ENCODE measurements around the gene TLE4. TPM values are rescaled to one million over a fixed set of nuclear protein-coding genes. Genes with fewer than 3 reads are reported as not detected.

Gene TLE4
- polyA plus RNA-seq, 2 of the 4 experiments (the other 2 are of a cell fraction), result 14.3 to 23.1 TPM

DNA sequence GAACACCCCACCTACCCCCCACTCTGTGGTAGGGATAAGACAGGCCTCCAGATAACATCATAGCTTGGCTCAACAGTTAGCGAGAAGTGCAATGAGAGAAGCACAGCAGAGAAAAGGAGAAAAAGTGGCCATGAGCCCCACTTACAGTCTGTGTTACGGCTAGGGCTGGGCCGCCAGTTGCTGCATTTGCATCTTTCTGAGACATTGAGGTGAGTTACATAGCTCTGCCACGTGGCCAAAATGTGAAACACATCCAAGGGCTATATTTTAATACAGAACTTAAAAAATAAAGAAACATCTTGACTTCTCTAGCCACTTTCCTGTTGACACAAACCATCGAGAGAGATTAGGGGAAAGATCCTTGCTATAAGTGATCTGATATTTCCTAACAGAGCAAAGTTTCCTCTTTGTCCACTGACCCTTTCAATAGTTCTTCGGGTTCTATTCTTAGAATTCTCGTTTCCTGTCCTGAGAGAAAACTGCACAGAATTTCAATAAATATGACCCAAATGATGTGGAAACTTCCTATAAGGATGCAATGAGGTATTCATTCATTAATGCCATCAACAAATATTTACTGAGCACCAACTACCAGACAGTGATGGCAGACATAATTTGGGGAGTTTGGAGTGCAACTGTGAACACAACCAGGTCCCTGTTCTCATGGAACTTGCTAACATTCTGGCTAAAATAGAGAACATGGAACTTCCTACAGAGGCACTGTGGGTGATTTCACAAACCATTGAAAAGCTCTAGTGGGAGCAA is 3.2 kb upstream of the TLE4 start:
- 82% methylated on average over 7 of the region's 7 CpGs for WGBS (ENCODE audit: missing lambda C conversion rate)
- DNase-seq (ENCODE audit: low read depth in 1 of 2, low spot score in 1 of 2) (peak in 1 of 2 experiments; percentile 20), FAIRE-seq (no peak), ATAC-seq (no peak)
- CTCF ChIA-PET, result interaction anchor here (0.6 to 1.4 kb wide), 7 partner anchors 16 to 1157 kb away, joined by 3 to 6 read pairs (median 3); no protein-coding TSS in a partner anchor
- no peak overlapping the region for H3K27ac ChIP-seq
- POLR2A ChIA-PET, result no interaction called here
- no peaks in the 10 kb centered on the region for H3K4me1 ChIP-seq
- no peak for TF ChIP-seq EHF (CRISPR knock-in tag; IDR thresholded peaks at IDR 0.05)
- TF ChIP-seq RAD21 (conservative IDR thresholded peaks at IDR 0.05 in 1 of 2, IDR thresholded peaks at IDR 0.05 in 1 of 2), result peak in 1 of 2 experiments; percentile 20; a peak in 1 of 5 replicates
- no peak for TF ChIP-seq RNF2 (IDR thresholded peaks at IDR 0.05; ENCODE audit: borderline replicate concordance, low read depth)
- H3K9me3 ChIP-seq, result no peaks in the 10 kb centered on the region
- H3K4me2 ChIP-seq, result no peak overlapping the region
- no peak overlapping the region for H3K4me3 ChIP-seq

DNA sequence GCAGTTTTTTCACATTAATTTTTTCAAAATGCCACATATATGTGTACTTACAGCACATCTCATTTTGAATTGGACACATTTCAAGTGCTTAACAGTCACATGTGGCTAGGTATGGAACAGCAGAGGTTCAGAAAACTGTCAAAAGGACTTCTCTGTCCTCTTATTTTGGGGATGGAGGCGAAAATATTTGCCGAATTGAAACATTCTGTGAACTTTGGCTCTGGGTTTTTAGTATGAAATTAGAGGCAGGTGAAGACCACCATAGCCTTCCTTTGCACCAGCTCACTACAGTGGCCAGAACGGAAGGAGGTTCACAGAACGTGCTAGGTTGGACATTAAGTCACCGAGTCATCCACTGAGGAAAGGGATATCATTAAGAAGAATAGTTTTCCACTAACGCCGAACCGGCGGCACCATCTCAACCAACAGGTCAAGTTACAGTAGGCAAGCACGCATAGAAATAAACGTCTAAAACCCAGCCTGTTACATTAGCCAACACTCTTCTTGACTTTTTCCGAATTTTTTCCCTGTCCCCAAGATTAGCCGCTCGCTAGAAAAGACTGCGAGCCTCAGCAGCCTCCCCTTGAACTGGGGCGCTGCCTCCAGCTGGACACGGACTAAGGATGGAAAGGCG is 1.8 kb upstream of the TLE4 start:
- H3K4me3 ChIP-seq, result peak overlapping the region; percentile 76
- POLR2A ChIA-PET, result interaction anchor here (1.7 kb wide), 1 partner anchor 132 kb away, joined by 6 read pairs; no protein-coding TSS in a partner anchor
- WGBS (ENCODE audit: missing lambda C conversion rate), result 18% methylated on average over 18 of the region's 18 CpGs

DNA sequence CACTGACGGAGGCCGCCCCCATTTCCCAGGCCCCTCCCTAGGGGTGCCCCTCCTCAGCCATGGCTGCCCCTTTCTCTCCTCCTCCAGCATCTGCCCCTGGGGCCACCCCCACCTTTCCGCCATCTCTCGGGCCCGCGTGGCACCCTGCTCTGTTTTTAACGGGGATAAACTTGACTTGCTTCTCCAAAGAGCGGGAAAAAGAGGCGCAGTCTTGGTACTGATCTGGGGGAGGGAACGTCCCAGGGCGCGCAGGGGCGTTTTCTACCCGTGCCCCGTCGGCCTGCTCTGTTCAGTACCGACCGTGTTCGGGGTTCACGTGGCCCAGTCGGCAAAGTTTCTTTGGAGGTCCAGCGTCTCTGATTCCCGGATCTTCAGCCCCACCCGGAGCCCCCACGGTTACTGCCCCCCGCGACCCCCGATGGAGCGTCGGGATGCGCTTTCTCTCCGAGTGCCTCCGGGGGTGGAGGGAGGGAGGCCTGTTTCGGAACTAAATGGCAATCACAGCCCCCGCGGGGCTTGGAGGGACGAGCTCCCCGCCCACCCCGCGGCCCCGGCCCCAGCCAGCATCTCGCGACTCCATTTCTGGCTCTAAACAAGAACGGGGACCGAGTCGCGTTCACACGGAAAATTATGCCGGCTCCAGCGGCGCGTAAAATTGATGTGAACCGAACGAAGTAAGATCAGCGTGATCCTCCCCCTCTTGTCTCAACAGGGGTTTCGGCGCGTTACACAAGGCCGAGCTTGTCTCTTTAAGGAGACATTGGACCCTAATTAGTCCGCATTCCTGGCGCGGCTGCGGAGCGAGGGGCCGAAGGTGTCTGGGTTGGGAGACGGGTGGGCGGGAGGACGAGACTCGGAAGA is 1.1 kb upstream of the TLE4 start:
- H3K9me3 ChIP-seq, result no peaks in the 10 kb centered on the region
- ATAC-seq (peak; percentile 42 to 63), FAIRE-seq (no peak), DNase-seq (ENCODE audit: low read depth in 1 of 2, low spot score in 1 of 2) (peak; percentile 60 to 69)
- CTCF ChIA-PET, result interaction anchor here (1.1 to 1.5 kb wide), 4 partner anchors 37 to 968 kb away, joined by 3 to 5 read pairs (median 4); no protein-coding TSS in a partner anchor
- peak overlapping the region; percentile 87 to 91 for H3K27ac ChIP-seq
- H3K4me1 ChIP-seq, result peaks cover 8% of the 10 kb centered on the region; the same call in 2 of the 3 replicates
- peak overlapping the region; percentile 64 for H3K4me2 ChIP-seq
- WGBS (ENCODE audit: missing lambda C conversion rate), result under 1% methylated on average over 16 of the region's 69 CpGs
- POLR2A ChIA-PET, result interaction anchor here (0.7 to 1.7 kb wide), 21 partner anchors 9 to 1465 kb away, joined by 3 to 14 read pairs (median 5); no protein-coding TSS in a partner anchor
- peak overlapping the region; percentile 76 for H3K4me3 ChIP-seq
- peak; percentile 18 for TF ChIP-seq POLR2A (IDR thresholded peaks at IDR 0.05; ENCODE audit: low read length)
- TF ChIP-seq, protein P1, sequence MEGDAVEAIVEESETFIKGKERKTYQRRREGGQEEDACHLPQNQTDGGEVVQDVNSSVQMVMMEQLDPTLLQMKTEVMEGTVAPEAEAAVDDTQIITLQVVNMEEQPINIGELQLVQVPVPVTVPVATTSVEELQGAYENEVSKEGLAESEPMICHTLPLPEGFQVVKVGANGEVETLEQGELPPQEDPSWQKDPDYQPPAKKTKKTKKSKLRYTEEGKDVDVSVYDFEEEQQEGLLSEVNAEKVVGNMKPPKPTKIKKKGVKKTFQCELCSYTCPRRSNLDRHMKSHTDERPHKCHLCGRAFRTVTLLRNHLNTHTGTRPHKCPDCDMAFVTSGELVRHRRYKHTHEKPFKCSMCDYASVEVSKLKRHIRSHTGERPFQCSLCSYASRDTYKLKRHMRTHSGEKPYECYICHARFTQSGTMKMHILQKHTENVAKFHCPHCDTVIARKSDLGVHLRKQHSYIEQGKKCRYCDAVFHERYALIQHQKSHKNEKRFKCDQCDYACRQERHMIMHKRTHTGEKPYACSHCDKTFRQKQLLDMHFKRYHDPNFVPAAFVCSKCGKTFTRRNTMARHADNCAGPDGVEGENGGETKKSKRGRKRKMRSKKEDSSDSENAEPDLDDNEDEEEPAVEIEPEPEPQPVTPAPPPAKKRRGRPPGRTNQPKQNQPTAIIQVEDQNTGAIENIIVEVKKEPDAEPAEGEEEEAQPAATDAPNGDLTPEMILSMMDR (IDR thresholded peaks at IDR 0.05), result no peak
- TF ChIP-seq HOXB5 (CRISPR knock-in tag; IDR thresholded peaks at IDR 0.05), result no peak
- no peak for TF ChIP-seq EHF (CRISPR knock-in tag; IDR thresholded peaks at IDR 0.05)
- TF ChIP-seq, protein P2, sequence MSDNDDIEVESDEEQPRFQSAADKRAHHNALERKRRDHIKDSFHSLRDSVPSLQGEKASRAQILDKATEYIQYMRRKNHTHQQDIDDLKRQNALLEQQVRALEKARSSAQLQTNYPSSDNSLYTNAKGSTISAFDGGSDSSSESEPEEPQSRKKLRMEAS (IDR thresholded peaks at IDR 0.05), result peak; percentile 89
- TF ChIP-seq, protein P3, sequence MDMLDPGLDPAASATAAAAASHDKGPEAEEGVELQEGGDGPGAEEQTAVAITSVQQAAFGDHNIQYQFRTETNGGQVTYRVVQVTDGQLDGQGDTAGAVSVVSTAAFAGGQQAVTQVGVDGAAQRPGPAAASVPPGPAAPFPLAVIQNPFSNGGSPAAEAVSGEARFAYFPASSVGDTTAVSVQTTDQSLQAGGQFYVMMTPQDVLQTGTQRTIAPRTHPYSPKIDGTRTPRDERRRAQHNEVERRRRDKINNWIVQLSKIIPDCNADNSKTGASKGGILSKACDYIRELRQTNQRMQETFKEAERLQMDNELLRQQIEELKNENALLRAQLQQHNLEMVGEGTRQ (IDR thresholded peaks at IDR 0.05), result no peak
- TF ChIP-seq, protein P4, sequence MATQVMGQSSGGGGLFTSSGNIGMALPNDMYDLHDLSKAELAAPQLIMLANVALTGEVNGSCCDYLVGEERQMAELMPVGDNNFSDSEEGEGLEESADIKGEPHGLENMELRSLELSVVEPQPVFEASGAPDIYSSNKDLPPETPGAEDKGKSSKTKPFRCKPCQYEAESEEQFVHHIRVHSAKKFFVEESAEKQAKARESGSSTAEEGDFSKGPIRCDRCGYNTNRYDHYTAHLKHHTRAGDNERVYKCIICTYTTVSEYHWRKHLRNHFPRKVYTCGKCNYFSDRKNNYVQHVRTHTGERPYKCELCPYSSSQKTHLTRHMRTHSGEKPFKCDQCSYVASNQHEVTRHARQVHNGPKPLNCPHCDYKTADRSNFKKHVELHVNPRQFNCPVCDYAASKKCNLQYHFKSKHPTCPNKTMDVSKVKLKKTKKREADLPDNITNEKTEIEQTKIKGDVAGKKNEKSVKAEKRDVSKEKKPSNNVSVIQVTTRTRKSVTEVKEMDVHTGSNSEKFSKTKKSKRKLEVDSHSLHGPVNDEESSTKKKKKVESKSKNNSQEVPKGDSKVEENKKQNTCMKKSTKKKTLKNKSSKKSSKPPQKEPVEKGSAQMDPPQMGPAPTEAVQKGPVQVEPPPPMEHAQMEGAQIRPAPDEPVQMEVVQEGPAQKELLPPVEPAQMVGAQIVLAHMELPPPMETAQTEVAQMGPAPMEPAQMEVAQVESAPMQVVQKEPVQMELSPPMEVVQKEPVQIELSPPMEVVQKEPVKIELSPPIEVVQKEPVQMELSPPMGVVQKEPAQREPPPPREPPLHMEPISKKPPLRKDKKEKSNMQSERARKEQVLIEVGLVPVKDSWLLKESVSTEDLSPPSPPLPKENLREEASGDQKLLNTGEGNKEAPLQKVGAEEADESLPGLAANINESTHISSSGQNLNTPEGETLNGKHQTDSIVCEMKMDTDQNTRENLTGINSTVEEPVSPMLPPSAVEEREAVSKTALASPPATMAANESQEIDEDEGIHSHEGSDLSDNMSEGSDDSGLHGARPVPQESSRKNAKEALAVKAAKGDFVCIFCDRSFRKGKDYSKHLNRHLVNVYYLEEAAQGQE (IDR thresholded peaks at IDR 0.05), result no peak
- 0 out of 2 replicates have a peak, but pooled peaks have one; percentile 16 for TF ChIP-seq TFCP2L1 (CRISPR knock-in tag; IDR thresholded peaks at IDR 0.05)
- no peak for TF ChIP-seq MAZ (IDR thresholded peaks at IDR 0.05; ENCODE audit: borderline replicate concordance, low read depth, low read length)
- TF ChIP-seq CBX8 (IDR thresholded peaks at IDR 0.05), result no peak
- TF ChIP-seq HEYL (CRISPR knock-in tag; IDR thresholded peaks at IDR 0.05), result no peak

More for the DNA sequence above, 1.8 kb upstream of the TLE4 start:
- FAIRE-seq (no peak), DNase-seq (ENCODE audit: low read depth in 1 of 2, low spot score in 1 of 2) (no peak), ATAC-seq (no peak)
- TF ChIP-seq KDM5A (IDR thresholded peaks at IDR 0.05) (no peak), RAD21 (conservative IDR thresholded peaks at IDR 0.05 in 1 of 2, IDR thresholded peaks at IDR 0.05 in 1 of 2) (peak in 1 of 2 experiments; percentile 14; a peak in 2 of 5 replicates), HDAC2 (IDR thresholded peaks at IDR 0.05) (no peak), CBX2 (IDR thresholded peaks at IDR 0.05; ENCODE audit: borderline replicate concordance, low read depth) (no peak), MAFK (IDR thresholded peaks at IDR 0.05; ENCODE audit: partially characterized antibody) (peak; percentile 91), CHD2 (IDR thresholded peaks at IDR 0.05; ENCODE audit: low read length, partially characterized antibody) (no peak)
- TF ChIP-seq, protein P5, sequence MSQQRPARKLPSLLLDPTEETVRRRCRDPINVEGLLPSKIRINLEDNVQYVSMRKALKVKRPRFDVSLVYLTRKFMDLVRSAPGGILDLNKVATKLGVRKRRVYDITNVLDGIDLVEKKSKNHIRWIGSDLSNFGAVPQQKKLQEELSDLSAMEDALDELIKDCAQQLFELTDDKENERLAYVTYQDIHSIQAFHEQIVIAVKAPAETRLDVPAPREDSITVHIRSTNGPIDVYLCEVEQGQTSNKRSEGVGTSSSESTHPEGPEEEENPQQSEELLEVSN (IDR thresholded peaks at IDR 0.05; ENCODE audit: borderline replicate concordance, low read depth), result no peak
- TF ChIP-seq, protein P6, sequence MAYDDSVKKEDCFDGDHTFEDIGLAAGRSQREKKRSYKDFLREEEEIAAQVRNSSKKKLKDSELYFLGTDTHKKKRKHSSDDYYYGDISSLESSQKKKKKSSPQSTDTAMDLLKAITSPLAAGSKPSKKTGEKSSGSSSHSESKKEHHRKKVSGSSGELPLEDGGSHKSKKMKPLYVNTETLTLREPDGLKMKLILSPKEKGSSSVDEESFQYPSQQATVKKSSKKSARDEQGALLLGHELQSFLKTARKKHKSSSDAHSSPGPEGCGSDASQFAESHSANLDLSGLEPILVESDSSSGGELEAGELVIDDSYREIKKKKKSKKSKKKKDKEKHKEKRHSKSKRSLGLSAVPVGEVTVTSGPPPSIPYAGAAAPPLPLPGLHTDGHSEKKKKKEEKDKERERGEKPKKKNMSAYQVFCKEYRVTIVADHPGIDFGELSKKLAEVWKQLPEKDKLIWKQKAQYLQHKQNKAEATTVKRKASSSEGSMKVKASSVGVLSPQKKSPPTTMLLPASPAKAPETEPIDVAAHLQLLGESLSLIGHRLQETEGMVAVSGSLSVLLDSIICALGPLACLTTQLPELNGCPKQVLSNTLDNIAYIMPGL (CRISPR knock-in tag; IDR thresholded peaks at IDR 0.05; ENCODE audit: borderline replicate concordance), result no peak
- H3K9me3 ChIP-seq, result no peaks in the 10 kb centered on the region
- peak overlapping the region; percentile 64 for H3K4me2 ChIP-seq
- CTCF ChIA-PET, result interaction anchor here (1.4 to 1.5 kb wide), 4 partner anchors 51 to 699 kb away, joined by 3 to 5 read pairs (median 4); no protein-coding TSS in a partner anchor
- H3K4me1 ChIP-seq, result peaks cover 8% of the 10 kb centered on the region; the same call in 2 of the 3 replicates
- peak overlapping the region; percentile 87 to 91 for H3K27ac ChIP-seq

Measured in A549 (cell line).